ENCODE data around the gene RIN3. TPM values are rescaled to one million over a fixed set of nuclear protein-coding genes. Genes with fewer than 3 reads are reported as not detected.

The RIN3 gene
- total RNA-seq, 1 donor from 2014 or later: 33.7 TPM

GRCh38 chr14:92484132-92484823 lies 29.3 kb upstream of the RIN3 start:
- DNase-seq (ENCODE audit: low spot score): no peak

GRCh38 chr14:92486881-92487280 lies 26.7 kb upstream of the RIN3 start:
- DNase-seq (ENCODE audit: low spot score): no peak

- no peak for DNase-seq (ENCODE audit: low spot score)
Observed at GRCh38 chr14:92487513-92488133, 26.0 kb upstream of the RIN3 start.

- DNase-seq (ENCODE audit: low spot score): no peak
Observed at GRCh38 chr14:92489394-92490238, 24.0 kb upstream of the RIN3 start.

- no peak for DNase-seq (ENCODE audit: low spot score)
Observed at GRCh38 chr14:92490239-92490959, 23.2 kb upstream of the RIN3 start.

- DNase-seq (ENCODE audit: low spot score): no peak
Observed at GRCh38 chr14:92491782-92492181, 21.8 kb upstream of the RIN3 start.

GRCh38 chr14:92492258-92492657 lies 21.3 kb upstream of the RIN3 start:
- DNase-seq (ENCODE audit: low spot score): no peak

GRCh38 chr14:92493024-92493423 lies 20.6 kb upstream of the RIN3 start:
- DNase-seq (ENCODE audit: low spot score): no peak

- no peak for DNase-seq (ENCODE audit: low spot score)
Observed at GRCh38 chr14:92493492-92493891, 20.1 kb upstream of the RIN3 start.

- DNase-seq (ENCODE audit: low spot score): no peak
Observed at GRCh38 chr14:92494512-92494911, 19.1 kb upstream of the RIN3 start.

GRCh38 chr14:92495027-92495426 lies 18.6 kb upstream of the RIN3 start:
- DNase-seq (ENCODE audit: low spot score): no peak

GRCh38 chr14:92496191-92496857 lies 17.3 kb upstream of the RIN3 start:
- DNase-seq (ENCODE audit: low spot score): no peak

- no peak for DNase-seq (ENCODE audit: low spot score)
Observed at GRCh38 chr14:92497391-92497790, 16.2 kb upstream of the RIN3 start.

- no peak for DNase-seq (ENCODE audit: low spot score)
Observed at GRCh38 chr14:92499234-92499633, 14.3 kb upstream of the RIN3 start.

- no peak for DNase-seq (ENCODE audit: low spot score)
Observed at GRCh38 chr14:92500491-92500941, 13.1 kb upstream of the RIN3 start.

GRCh38 chr14:92501891-92502351 lies 11.7 kb upstream of the RIN3 start:
- no peak for DNase-seq (ENCODE audit: low spot score)

- DNase-seq (ENCODE audit: low spot score): no peak
Observed at GRCh38 chr14:92502541-92503286, 10.9 kb upstream of the RIN3 start.

- DNase-seq (ENCODE audit: low spot score): no peak
Observed at GRCh38 chr14:92503756-92504491, 9.7 kb upstream of the RIN3 start.

- no peak for DNase-seq (ENCODE audit: low spot score)
Observed at GRCh38 chr14:92505826-92506225, 7.8 kb upstream of the RIN3 start.

GRCh38 chr14:92506231-92506630 lies 7.3 kb upstream of the RIN3 start:
- DNase-seq (ENCODE audit: low spot score): no peak
